Adrenal gland (tissue), 12 donors: Measurements from ENCODE around the gene PLBD2. TPM values are rescaled to one million over a fixed set of nuclear protein-coding genes. Genes with fewer than 3 reads are reported as not detected.

Experiments
- DNase-seq, 7 donors: peaks; one replicate each; pipeline ENCODE4 v3.0.0-alpha.2; 2019 to 2020
- H3K27ac ChIP-seq, 5 donors: fragments of 200-600 bp; sonication (generic) in 4 of 5; 1 replicate in 3 of 5; 2 replicates in 2 of 5; pipeline versions ENCODE4 v1.5.1 to v1.8.0; 2016 to 2020; ENCODE audit warnings: mild to moderate bottlenecking in 1 of 5
- H3K27me3 ChIP-seq: fragments of 200-600 bp; 2 replicates; pipeline ENCODE4 v1.8.0; 2021
- H3K36me3 ChIP-seq, 2 donors: fragments of 200-600 bp; replicated peaks in 1 of 2; 1 replicate in 1 of 2; 2 replicates in 1 of 2; pipeline versions ENCODE4 v1.5.1 to v1.8.0; 2018 to 2022
- H3K4me1 ChIP-seq, 2 donors: fragments of 200-600 bp; replicated peaks in 1 of 2; 1 replicate in 1 of 2; 2 replicates in 1 of 2; pipeline versions ENCODE4 v1.5.1 to v1.8.0; 2018 to 2021
- H3K4me3 ChIP-seq, 4 donors: fragments of 200-600 bp; sonication (generic) in 3 of 4; one replicate each; pipeline ENCODE4 v1.5.1; 2016 to 2018
- H3K9me3 ChIP-seq, 3 donors: fragments of 200-600 bp; sonication (generic) in 1 of 3; replicated peaks in 1 of 3; 1 replicate in 2 of 3; 2 replicates in 1 of 3; pipeline versions ENCODE4 v1.5.1 to v1.8.0; 2016 to 2021
- POLR2A ChIP-seq, 2 donors: fragments of 450-650 bp; IDR thresholded peaks; one replicate each; pipeline ENCODE4 v1.6.1; 2017; ENCODE audit warnings: antibody characterized with exemption in 2 of 2, mild to moderate bottlenecking in 2 of 2, moderate library complexity in 1 of 2
- WGBS, 4 donors: extraction: QIAGEN DNeasy Blood & Tissue Kit in 2 of 4; methylation state at CpG; one replicate each; pipeline versions ENCODE4 v1.1.5 to v1.1.7; 2013 to 2017; 5-methylcytosine and 5-hydroxymethylcytosine counted together
- intact Hi-C, 2 donors: fragments of 100-400 bp; cut with DNase I; formaldehyde crosslinking; loops; one replicate each; pipeline versions ENCODE4 v1.14.1 to v1.15.0; 2022 to 2023
- polyA plus RNA-seq, 3 donors: library from polyadenylated mRNA; stranded (reverse); fragments of 200-250 nt in 2 of 3; fragments of 350-450 nt in 1 of 3; fragmentation: Illumina TruSeq in 1 of 3; extraction: RNeasy Lipid Tissue Mini Kit (QIAGEN cat#74804) in 1 of 3; gene quantifications; one replicate each; pipeline ENCODE4 v1.2.3, GENCODE V29; 2013 to 2014
- total RNA-seq, 9 donors: library from RNA; depleted of rRNA in 4 of 9; stranded (reverse); fragments of >200 nt in 4 of 9; fragments of 120-200 nt in 1 of 9; fragmentation: NEBNext Ultra II Directional in 1 of 9; extraction: Animal tissue kit (Norgen Biotek cat#: 25700) in 1 of 9; gene quantifications; one replicate each; pipeline versions ENCODE4 v1.1.0 to v1.2.4, GENCODE V29; 2013 to 2023
- TF ChIP-seq, protein P1 (sequence below), 6 experiments: fragments of 450-650 bp in 4 of 6; fragments of 200-600 bp in 2 of 6; sonication (generic) in 1 of 6; IDR thresholded peaks; 1 replicate in 5 of 6; 2 replicates in 1 of 6; pipeline versions ENCODE4 v1.5.1 to v1.8.0; 2016 to 2021; ENCODE audit warnings: antibody characterized with exemption in 6 of 6, mild to moderate bottlenecking in 2 of 6, moderate library complexity in 1 of 6
- donor health status: healthy with polysubstance abuse.
- donor health status: Bipolar disorder and iron deficiency.
- donor health status: DM: yes; HTN: yes; CAD: no.
- donor health status: DM: no; HTN: no; CAD: no.
- donor health status: DM: no; HTN: no; CAD: no.
- donor health status: DM: yes; HTN: yes; CAD: no.

PLBD2 gene
- total and polyA plus RNA-seq, 12 donors = 66.7 to 467 (median 305) TPM

DNA sequence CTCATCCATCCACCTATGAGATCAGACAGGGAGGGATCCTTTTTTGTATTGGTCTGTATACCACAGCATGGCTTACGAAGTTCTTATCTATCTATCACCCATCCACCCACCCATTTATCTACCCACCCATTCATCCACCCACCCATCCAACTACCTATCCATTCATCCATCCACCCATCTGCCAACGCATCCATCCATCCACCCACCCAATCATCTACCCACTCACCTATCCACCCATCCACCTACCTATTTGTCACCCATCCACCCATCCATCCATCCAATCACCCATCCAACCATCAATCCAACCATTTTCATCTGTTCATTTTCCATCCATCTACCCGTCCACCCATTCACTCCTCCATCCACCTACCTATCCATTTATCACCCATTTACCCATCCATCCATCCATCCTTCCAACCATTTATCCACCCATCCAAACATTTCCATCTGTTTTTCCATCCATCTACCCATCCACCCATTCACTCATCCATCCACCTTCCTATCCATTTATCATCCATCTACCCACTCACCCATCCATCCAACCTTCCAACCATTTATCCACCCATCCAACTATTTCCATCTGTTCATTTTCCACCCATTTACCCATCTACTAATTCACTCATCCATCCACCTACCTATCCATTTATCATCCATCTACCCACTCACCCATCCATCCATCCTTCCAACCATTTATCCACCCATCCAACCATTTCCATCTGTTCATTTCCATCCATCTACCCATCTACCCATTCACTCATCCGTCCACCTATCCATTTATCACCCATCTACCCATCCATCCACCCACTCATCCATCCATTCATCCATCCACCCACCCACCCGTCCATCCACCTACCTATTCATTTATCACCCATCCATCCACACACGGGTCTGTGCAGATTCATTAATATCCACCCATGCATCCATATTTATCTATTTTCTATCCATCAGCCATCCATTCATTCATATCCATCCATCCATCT is 32.0 kb downstream of the PLBD2 start:
- intact Hi-C loops = no loop called here
- 92 to 93% (median 93%) methylated on average over 6 of the region's 6 CpGs for WGBS, 4 donors
- Histone ChIP-seq H3K4me3 (no peak overlapping the region), H3K36me3 (peaks cover 0 to 59% of the 10 kb centered on the region in 2 donors), H3K9me3 (no peaks in the 10 kb centered on the region), H3K27ac (no peak overlapping the region), H3K4me1 (no peaks in the 10 kb centered on the region), H3K27me3 (no peaks in the 10 kb centered on the region)
- TF ChIP-seq, protein P1, sequence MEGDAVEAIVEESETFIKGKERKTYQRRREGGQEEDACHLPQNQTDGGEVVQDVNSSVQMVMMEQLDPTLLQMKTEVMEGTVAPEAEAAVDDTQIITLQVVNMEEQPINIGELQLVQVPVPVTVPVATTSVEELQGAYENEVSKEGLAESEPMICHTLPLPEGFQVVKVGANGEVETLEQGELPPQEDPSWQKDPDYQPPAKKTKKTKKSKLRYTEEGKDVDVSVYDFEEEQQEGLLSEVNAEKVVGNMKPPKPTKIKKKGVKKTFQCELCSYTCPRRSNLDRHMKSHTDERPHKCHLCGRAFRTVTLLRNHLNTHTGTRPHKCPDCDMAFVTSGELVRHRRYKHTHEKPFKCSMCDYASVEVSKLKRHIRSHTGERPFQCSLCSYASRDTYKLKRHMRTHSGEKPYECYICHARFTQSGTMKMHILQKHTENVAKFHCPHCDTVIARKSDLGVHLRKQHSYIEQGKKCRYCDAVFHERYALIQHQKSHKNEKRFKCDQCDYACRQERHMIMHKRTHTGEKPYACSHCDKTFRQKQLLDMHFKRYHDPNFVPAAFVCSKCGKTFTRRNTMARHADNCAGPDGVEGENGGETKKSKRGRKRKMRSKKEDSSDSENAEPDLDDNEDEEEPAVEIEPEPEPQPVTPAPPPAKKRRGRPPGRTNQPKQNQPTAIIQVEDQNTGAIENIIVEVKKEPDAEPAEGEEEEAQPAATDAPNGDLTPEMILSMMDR (IDR thresholded peaks at IDR 0.05) = no peak
- no peak for TF ChIP-seq POLR2A (IDR thresholded peaks at IDR 0.05)
- no peak for DNase-seq

DNA sequence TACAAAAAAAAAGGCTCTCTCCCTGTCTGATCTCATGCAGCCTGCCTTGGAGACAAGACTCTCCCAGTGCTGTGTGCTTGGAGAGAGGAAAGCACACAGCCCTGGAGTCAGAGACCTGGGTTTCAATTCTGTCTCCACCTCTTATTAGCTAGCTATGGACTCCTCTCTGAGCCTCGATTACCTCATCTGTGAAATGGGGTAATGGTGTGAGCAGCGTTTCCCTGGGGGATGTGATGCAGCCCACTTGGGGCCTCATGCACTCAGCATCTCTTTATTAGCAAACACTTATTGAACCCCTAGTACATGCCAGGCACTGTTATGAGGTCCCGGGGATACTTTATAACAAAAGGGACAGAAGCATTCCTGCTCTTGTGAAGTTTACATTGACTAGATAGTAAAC is 32.8 kb downstream of the PLBD2 start:
- peaks cover 0 to 51% of the 10 kb centered on the region in 2 donors for H3K36me3 ChIP-seq
- no peaks in the 10 kb centered on the region for H3K9me3 ChIP-seq
- H3K4me1 ChIP-seq = no peaks in the 10 kb centered on the region
- no peaks in the 10 kb centered on the region for H3K27me3 ChIP-seq
- H3K27ac ChIP-seq = no peak overlapping the region
- H3K4me3 ChIP-seq = no peak overlapping the region
- intact Hi-C loops = no loop called here
- DNase-seq = no peak
- WGBS, 4 donors = 93 to 96% (median 95%) methylated on average over 3 of the region's 3 CpGs
- TF ChIP-seq, protein P1 (IDR thresholded peaks at IDR 0.05) = no peak
- no peak for TF ChIP-seq POLR2A (IDR thresholded peaks at IDR 0.05)

DNA sequence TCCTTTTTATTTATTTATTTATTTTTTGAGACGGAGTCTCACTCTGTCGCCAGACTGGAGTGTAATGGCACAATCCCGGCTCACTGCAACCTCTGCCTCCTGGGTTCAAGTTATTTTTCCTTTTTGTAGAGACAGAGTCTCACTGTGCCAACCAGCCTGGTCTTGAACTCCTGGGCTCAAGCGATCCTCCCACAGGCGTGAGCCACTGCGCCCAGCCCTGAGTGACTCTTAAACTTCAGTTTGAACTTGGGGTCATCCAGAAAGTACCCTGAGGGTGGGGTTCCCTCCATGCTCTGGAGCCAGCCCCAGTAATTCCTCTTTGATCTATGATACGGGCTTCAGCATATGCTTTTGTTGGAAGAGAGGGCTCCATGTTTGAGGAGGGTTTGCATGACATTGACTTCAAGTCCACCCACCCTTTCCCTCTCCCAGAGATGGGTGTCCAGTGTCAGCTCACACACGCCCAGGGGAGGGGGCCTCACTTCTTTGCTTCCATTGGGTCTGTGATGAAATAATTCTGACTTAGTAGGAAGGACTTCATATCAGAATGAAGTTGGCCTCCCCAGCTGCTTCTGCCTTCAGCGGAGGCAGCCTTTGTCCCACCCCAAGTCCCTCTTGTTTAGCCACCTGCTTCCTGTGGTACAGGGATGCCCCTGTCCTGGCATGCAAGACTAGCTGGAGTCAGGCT is 33.4 kb downstream of the PLBD2 start:
- Histone ChIP-seq H3K4me3 (no peak overlapping the region), H3K27me3 (no peaks in the 10 kb centered on the region), H3K4me1 (no peaks in the 10 kb centered on the region), H3K27ac (peak overlapping the region in 1 of 5 donors; percentile 29), H3K36me3 (peaks cover 0 to 46% of the 10 kb centered on the region in 2 donors), H3K9me3 (no peaks in the 10 kb centered on the region)
- WGBS, 4 donors = 89 to 91% (median 90%) methylated on average over 9 of the region's 9 CpGs
- DNase-seq = no peak
- intact Hi-C loops = no loop called here
- TF ChIP-seq POLR2A (IDR thresholded peaks at IDR 0.05) = no peak
- TF ChIP-seq, protein P1 (IDR thresholded peaks at IDR 0.05) = no peak

DNA sequence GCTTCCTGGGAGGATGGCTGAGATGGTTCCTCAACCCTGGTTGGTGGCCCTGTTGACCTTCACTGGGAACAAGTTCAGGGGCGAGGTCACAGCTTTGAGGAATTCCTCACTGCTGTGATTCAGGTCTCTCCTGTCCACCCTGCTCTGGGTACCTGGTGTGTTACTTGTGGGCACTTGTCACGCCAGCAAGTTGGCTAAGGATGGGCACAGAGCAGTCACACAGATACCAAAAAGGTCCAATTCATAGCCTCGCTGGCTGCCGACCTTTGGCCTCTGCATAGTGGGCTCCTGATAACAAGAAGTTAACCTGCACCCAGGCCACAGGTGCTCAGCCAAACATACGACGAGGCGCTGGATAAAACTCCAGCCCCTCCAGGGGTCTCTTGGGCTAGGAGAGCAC is 34.1 kb downstream of the PLBD2 start:
- no peak overlapping the region for H3K4me3 ChIP-seq
- WGBS, 4 donors = 77 to 85% (median 82%) methylated on average over 5 to 7 of the region's 7 CpGs
- H3K36me3 ChIP-seq = peaks cover 0 to 38% of the 10 kb centered on the region in 2 donors
- intact Hi-C loops = no loop called here
- TF ChIP-seq POLR2A (IDR thresholded peaks at IDR 0.05) = no peak
- TF ChIP-seq, protein P1 (IDR thresholded peaks at IDR 0.05) = no peak
- no peaks in the 10 kb centered on the region for H3K9me3 ChIP-seq
- H3K27ac ChIP-seq = peak overlapping the region in 2 of 5 donors; percentile 29 to 65
- DNase-seq = no peak
- H3K27me3 ChIP-seq = no peaks in the 10 kb centered on the region
- no peaks in the 10 kb centered on the region for H3K4me1 ChIP-seq
